GM19240 (cell line): ENCODE data around the gene THBD.
"Not testable (repeated sequence)": the region's sequence is repeated elsewhere in the genome, so short reads cannot be mapped to it uniquely, and the experiment has no call there.

Experiments
- DNase-seq: peaks from one replicate; pipeline ENCODE4 v3.0.0; 2011; ENCODE audit warnings: low spot score; ENCODE audit not compliant: insufficient read length

THBD gene

DNA sequence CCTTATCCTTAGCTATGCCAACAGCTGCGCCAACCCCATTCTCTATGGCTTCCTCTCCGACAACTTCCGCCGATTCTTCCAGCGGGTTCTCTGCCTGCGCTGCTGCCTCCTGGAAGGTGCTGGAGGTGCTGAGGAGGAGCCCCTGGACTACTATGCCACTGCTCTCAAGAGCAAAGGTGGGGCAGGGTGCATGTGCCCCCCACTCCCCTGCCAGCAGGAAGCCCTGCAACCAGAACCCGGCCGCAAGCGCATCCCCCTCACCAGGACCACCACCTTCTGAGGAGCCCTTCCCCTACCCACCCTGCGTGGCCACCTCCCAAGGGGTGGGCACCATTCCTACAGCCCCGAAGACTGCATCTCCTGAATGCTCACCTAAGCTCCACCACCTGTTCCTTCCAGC, 13.1 kb downstream of the THBD start:
- no peak for DNase-seq

- DNase-seq = no peak
Measured at GRCh38 chr20:23035731-23036130, 13.7 kb downstream of the THBD start.

DNA sequence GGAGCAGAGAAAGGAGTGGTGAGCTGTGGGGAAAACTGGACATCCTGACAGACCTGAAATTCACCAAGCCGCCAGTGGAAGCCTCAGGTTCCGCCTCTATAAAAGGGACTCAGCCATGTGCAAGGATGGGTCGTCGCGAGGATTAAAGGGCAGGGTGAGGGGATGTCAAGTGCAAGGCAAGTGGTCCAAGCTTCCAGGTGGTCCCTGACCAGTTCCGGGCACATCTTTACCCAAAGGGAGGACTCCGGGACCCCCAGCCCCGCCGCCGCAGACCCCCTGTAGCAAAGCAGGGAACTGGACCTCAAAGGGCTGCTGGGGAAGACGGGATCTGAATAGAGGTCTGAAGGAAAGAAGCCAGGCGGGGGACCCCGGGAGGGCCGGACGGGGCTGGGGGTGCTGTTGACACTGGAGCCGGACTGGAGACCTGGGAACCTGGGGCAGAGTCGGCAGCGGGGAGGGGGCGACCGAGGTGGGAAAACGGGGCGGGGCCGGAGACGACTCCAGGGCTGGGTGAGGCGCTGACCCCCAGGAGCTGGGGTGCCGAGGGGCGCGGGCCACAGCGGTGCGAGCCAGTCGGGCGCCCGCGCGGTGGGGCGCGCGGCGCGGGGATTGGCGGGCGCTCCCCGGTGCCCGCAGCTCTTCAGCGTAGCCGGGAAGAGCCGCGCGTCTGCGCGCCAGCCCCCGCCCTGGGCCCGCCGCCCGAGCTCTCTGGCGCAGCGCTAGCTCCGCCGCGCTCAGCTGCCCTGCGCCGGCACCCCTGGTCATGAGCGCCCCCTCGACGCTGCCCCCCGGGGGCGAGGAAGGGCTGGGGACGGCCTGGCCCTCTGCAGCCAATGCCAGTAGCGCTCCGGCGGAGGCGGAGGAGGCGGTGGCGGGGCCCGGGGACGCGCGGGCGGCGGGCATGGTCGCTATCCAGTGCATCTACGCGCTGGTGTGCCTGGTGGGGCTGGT, 14.5 kb downstream of the THBD start, which contains the start of gene SSTR4:
Gene SSTR4 (plus strand): TSS at position 592 of the 951 bp plus-strand sequence. CDS start 172 bp downstream, at position 764.
- no peak for DNase-seq

GRCh38 chr20:23033918-23034317, 15.6 kb downstream of the THBD start:
- DNase-seq = no peak

DNA sequence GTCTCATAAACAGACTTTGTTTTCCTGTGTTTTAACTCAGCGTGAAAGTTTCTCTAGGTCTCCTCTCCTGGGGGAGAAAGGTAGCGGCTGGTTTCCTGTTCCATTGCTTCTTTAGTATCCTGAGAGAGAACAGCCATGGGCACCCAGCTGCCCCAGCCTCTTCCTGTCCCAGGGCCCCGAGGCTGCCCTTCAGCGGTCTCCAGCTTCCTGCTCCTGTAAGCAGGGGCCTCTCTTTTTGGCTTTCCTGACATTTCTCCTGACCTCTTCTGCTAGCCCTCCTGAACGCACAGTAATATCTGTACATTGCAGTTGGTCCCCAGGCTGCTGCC, 16.8 kb downstream of the THBD start:
- DNase-seq = no peak

GRCh38 chr20:23032056-23032749, 17.3 kb downstream of the THBD start:
- no peak for DNase-seq

DNA sequence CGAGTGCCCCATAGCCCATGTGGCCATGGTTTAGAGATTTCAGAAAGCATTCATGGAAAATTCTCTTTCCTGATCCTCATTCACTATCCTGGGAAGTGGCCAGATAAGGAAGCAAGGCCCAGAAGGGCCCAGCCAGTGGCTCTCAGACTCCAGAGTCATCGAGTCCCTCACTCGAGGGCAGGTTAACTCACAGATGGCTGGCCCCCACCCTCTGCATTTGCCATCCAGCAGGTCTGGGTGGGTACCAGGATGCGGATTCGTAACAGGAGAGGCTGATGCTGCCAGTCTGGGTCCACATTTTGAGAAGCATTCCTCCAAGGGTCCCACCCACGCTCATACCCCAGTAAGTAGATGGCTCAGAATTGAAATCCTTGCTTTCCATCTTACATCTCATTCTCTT, 18.1 kb downstream of the THBD start:
- no peak for DNase-seq

- no peak for DNase-seq
Measured at GRCh38 chr20:23029324-23029723, 20.1 kb downstream of the THBD start.

GRCh38 chr20:23028392-23028791, 21.1 kb downstream of the THBD start:
- DNase-seq = no peak

DNA sequence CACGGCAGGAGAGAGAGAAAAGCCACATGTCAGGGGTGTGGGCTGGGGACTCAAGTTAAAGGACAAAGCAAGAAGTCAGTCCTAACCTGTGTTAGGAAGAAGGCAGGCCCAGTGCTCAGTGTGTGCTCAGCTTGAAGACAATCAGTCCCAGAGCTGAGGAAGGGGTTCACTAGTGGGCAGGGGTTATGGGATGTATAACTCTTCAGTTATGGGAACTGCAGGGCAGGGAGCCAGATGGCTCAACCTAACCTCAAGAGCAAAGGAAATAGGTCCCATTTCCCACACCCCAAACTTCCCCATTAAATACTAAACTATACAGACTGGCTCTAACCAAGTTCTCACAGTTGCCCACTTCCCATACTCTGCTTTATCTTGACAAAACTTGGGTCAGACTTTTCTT, 21.8 kb downstream of the THBD start:
- no peak for DNase-seq

- DNase-seq = not testable (repeated sequence)
Measured at GRCh38 chr20:23025503-23025902, 24.0 kb downstream of the THBD start.

DNA sequence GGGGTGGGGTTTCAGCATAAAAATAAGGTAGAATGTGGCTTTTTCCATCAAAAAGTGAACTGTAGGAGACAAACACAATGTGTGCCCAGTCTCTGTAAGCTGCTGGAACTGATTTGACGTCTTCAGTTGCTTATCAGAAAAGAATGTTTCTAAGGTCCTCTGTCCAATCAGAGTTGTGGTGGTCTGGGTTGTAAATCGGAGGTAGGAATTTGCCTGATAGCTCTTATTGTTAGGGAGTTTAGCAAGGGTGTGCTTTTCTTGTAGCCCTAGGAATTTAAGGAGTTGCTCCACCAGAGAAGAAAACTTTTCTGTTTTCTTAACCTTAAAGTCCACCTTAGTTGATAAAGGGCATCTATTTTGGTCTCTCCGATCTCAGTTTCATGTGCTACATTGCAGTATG, 24.8 kb downstream of the THBD start:
- no peak for DNase-seq

- no peak for DNase-seq
Measured at GRCh38 chr20:23023621-23024177, 25.8 kb downstream of the THBD start.

- no peak for DNase-seq
Measured at GRCh38 chr20:23022849-23023248, 26.6 kb downstream of the THBD start.

DNA sequence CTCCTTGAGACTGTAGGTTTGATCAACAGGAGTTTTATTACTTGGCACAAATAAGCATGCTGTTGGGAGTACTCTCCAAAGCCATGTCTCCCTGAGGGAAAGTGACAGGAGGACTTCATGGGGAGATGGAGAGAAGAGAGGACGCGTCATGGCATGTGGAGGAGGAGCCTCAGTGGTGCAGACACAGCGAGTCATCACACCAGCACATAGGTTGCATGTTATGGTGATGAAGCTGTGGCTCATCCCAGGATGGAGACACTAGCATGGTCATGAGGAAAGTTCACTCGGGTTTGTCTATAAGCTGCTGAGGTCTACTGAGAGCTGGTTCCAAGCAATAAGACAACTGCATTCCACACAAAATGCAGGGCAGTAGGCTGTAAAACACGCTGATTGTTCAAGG, 27.5 kb downstream of the THBD start:
- no peak for DNase-seq

DNA sequence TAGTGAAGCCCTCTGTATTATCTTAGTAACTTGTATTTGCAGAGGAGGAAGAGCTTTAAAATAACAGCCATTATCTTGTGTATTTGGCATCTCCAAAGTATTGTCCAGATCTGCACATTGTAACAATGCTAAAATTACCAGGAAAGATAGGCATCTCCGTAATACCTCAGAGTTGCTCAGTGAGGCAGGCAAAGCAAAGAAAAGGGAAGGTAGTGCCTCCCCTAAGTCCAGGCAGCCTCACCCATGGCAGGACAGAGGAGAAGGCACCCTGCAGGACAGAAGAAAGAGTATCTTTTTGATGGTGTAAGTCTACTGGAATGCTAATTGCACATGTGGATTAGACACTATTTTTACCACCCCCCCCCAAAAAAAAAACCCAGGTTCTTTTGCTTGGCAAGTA, 27.9 kb downstream of the THBD start:
- DNase-seq = no peak

DNA sequence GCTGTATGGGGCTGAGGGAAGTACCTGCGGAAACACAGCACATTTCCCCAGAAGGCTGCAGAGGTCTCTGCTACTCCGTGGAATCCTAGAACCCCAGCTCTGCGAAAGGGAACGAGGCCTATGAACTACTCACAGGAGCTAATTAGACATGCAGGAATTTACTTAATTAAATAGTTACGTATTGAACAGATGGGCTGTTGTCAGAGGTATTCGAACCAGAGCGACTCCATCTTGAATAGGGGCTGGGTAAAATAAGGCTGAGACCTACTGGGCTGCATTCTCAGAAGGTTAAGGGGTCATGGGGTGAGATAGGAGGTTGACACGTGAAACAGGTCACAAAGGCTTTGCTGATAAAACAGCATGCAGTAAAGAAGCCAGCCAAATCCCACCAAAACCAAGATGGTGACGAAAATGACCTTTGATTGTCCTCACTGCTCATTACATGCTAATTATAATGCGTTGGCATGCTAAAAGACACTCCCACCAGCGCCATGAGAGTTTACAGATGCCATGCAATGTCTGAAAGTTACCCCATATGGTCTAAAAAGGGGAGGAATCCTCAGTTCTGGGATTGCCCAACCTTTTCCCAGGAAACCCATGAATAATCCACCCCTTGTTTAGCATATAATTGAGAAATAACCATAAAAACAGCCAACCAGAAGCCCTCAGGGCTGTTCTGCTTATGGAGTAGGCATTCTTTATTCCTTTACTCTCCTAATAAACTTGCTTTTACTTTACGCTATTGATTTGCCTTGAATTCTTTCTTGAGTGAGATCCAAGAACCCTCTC, 29.0 kb downstream of the THBD start:
- DNase-seq = no peak

DNA sequence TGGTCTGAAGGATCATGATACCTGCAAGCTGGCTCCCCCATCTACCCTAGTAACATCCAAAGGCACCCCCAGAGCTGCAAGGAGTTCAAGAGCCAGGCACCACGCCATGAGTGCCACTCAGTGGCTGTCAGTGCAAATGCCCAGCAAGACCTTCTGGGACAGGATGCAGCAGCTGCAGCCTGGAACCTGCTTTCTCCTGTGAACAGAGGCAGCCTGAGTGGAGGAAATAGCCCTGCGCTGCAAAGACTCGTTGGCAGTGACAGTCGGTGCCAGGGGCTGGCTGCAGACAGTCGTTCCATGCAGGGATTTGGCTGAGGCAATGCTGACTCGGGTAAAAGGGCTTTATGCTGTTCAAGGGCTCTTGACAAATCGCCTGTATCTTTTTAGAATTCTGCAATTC, 30.1 kb downstream of the THBD start:
- DNase-seq = no peak

DNA sequence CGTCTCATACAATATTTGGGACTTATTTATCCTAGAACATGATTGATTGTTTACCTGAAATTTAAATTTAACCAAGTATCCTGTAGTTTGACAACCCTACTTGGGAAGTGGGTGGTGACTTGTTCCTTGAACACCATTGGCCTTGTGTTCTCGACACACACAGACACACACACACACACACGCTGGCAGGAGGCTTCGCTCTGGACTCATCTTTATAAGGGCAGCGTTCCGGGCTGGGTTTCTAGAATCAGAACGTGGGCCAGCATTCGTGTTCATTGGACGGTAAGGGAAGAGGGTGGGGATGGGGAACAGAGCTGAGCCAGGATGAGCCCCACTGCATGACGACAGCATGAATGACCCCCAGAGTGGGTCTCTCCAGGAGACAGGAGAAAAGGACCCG, 30.5 kb downstream of the THBD start:
- DNase-seq = no peak

GRCh38 chr20:23018432-23018831, 31.0 kb downstream of the THBD start:
- no peak for DNase-seq

GRCh38 chr20:23017516-23017915, 32.0 kb downstream of the THBD start:
- no peak for DNase-seq

DNA sequence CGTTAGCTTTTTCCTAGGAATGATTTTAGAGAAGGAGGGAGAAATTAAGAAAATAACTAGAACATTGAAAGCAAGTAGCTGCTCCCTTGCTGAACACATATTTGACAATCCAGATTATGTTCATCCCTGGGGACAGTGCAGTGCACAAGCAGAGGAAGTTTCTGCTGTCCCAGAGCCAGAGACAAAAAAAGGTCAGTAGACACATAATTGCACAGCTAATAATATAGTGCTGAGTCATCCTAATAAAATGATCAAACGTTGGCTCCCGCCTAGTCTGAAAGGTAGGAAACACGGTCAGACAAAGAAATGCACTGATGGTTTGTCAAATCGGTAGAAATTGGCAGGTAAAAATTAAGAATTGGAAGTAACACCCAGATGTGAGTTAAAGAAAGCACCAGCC, 36.0 kb downstream of the THBD start:
- no peak for DNase-seq
